SK-N-SH (cell line): ENCODE measurements around the gene RALGDS. TPM values are rescaled to one million over a fixed set of nuclear protein-coding genes. Genes with fewer than 3 reads are reported as not detected.

Source experiments
- CTCF ChIA-PET: fragments of 300-600, 350-600 bp; formaldehyde crosslinking; extraction: SDS; loops from one replicate; lab custom pipeline; 2021; lab: Yijun Ruan, JAX
- POLR2A ChIA-PET: fragments of 350-600 bp; sonication (Branson Sonifier 250); formaldehyde crosslinking; extraction: SDS; loops from one replicate; lab custom pipeline; 2020; ENCODE audit warnings: antibody characterized with exemption, inconsistent platforms; lab: Yijun Ruan, JAX
- DNase-seq: peaks from one replicate; pipeline ENCODE4 v3.0.0; 2012
- H2AFZ ChIP-seq: fragments of 200-600 bp; sonication (generic); 2 replicates; pipeline ENCODE4 v1.8.1; 2016; ENCODE audit warnings: antibody characterized with exemption, mild to moderate bottlenecking, low read depth
- H3F3A ChIP-seq: fragments of 200-600 bp; sonication (generic); replicated peaks from 2 replicates; pipeline ENCODE3; 2016; ENCODE audit warnings: antibody characterized with exemption, mild to moderate bottlenecking; ENCODE audit not compliant: insufficient read depth
- H3K27ac ChIP-seq, 2 experiments: fragments of 200-500 bp in 1 of 2; fragments of 200-600 bp in 1 of 2; sonication (Bioruptor generic) in 1 of 2; sonication (generic), shearing (Covaris generic) in 1 of 2; 2 replicates each; pipeline versions ENCODE4 v1.5.1 to v1.6.1; 2014 to 2016; ENCODE audit warnings: low read depth in 2 of 2, inconsistent platforms in 1 of 2, low read length in 1 of 2, mild to moderate bottlenecking in 1 of 2, mixed read lengths in 1 of 2
- H3K27me3 ChIP-seq: fragments of 200-600 bp; sonication (generic), shearing (Covaris generic); 2 replicates; pipeline ENCODE4 v1.6.1; 2016; ENCODE audit warnings: mixed run types; ENCODE audit not compliant: insufficient read depth
- H3K36me3 ChIP-seq, 2 experiments: fragments of 200-500 bp in 1 of 2; fragments of 200-600 bp in 1 of 2; sonication (Bioruptor generic) in 1 of 2; sonication (generic) in 1 of 2; replicated peaks in 1 of 2; 2 replicates each; pipeline versions ENCODE3 to v1.5.1; 2014 to 2016; ENCODE audit warnings: low read length in 1 of 2, mild to moderate bottlenecking in 1 of 2; ENCODE audit not compliant: insufficient read depth in 2 of 2, control insufficient read depth in 1 of 2
- H3K4me1 ChIP-seq, 2 experiments: fragments of 200-500 bp in 1 of 2; fragments of 200-600 bp in 1 of 2; sonication (Bioruptor generic) in 1 of 2; sonication (generic), shearing (Covaris generic) in 1 of 2; 2 replicates each; pipeline versions ENCODE4 v1.5.1 to v1.6.1; 2014 to 2016; ENCODE audit warnings: low read depth in 1 of 2, low read length in 1 of 2, mixed run types in 1 of 2; ENCODE audit not compliant: insufficient read depth in 2 of 2, control insufficient read depth in 1 of 2
- H3K4me2 ChIP-seq: fragments of 200-600 bp; sonication (generic), shearing (Covaris generic); 2 replicates; pipeline ENCODE4 v1.6.1; 2017; ENCODE audit warnings: mixed run types
- H3K4me3 ChIP-seq, 2 experiments: fragments of 200-500 bp in 1 of 2; fragments of 200-600 bp in 1 of 2; sonication (Bioruptor generic) in 1 of 2; sonication (generic), shearing (Covaris generic) in 1 of 2; 2 replicates each; pipeline versions ENCODE4 v1.5.1 to v1.8.1; 2014 to 2016; ENCODE audit warnings: low read depth in 2 of 2, inconsistent platforms in 1 of 2, low read length in 1 of 2, mild to moderate bottlenecking in 1 of 2, mixed read lengths in 1 of 2, moderate library complexity in 1 of 2
- H3K79me2 ChIP-seq: fragments of 200-600 bp; sonication (generic); 2 replicates; pipeline ENCODE4 v1.8.1; 2017; ENCODE audit warnings: mild to moderate bottlenecking; ENCODE audit not compliant: insufficient read depth
- H3K9ac ChIP-seq: fragments of 200-600 bp; sonication (generic); 2 replicates; pipeline ENCODE4 v1.6.1; 2017; ENCODE audit warnings: mixed run types
- H3K9me2 ChIP-seq: fragments of 200-600 bp; sonication (generic); 2 replicates; pipeline ENCODE4 v1.6.1; 2017; ENCODE audit warnings: mixed run types
- H3K9me3 ChIP-seq: fragments of 200-600 bp; sonication (generic); 2 replicates; pipeline ENCODE4 v1.6.1; 2017; ENCODE audit warnings: mixed run types, mild to moderate bottlenecking, moderate library complexity
- H4K20me1 ChIP-seq: fragments of 200-600 bp; sonication (generic); 2 replicates; pipeline ENCODE4 v1.6.1; 2017; ENCODE audit warnings: mild to moderate bottlenecking, mixed run types; ENCODE audit not compliant: insufficient read depth
- CHD2 ChIP-seq: fragments of 150-350 bp; IDR thresholded peaks from 2 replicates; pipeline ENCODE4 v1.6.1; 2018; ENCODE audit warnings: low read length; ENCODE audit not compliant: partially characterized antibody
- EZH2phosphoT487 ChIP-seq: fragments of 200-600 bp; sonication (generic); IDR thresholded peaks from 2 replicates; pipeline ENCODE4 v1.6.1; 2017; ENCODE audit warnings: low read depth, mixed run types, mild to moderate bottlenecking, antibody characterized with exemption, moderate library complexity, borderline replicate concordance
- FOXM1 ChIP-seq: IDR thresholded peaks from 2 replicates; pipeline ENCODE4 v1.4.0; 2012; ENCODE audit warnings: low read depth, mild to moderate bottlenecking
- GABPA ChIP-seq: IDR thresholded peaks from 2 replicates; pipeline ENCODE4 v1.4.0; 2012; ENCODE audit warnings: low read depth, mild to moderate bottlenecking
- JUND ChIP-seq: IDR thresholded peaks from 2 replicates; pipeline ENCODE4 v1.4.0; 2012
- MAX ChIP-seq: IDR thresholded peaks from 2 replicates; pipeline ENCODE4 v1.4.0; 2012; ENCODE audit warnings: low read depth
- MEF2A ChIP-seq: IDR thresholded peaks from 2 replicates; pipeline ENCODE4 v1.4.0; 2012; ENCODE audit warnings: low read depth, borderline replicate concordance
- NFIC ChIP-seq: IDR thresholded peaks from 2 replicates; pipeline ENCODE4 v1.4.0; 2012; ENCODE audit warnings: borderline replicate concordance
- PBX3 ChIP-seq: IDR thresholded peaks from 2 replicates; pipeline ENCODE4; 2012
- POLR2AphosphoS5 ChIP-seq: IDR thresholded peaks from 2 replicates; pipeline ENCODE4 v1.6.1; 2012; ENCODE audit warnings: low read depth, low read length
- RAD21 ChIP-seq: IDR thresholded peaks from 2 replicates; pipeline ENCODE4 v1.6.1; 2012; ENCODE audit warnings: mild to moderate bottlenecking, low read length
- RCOR1 ChIP-seq: fragments of 150-350 bp; IDR thresholded peaks from 2 replicates; pipeline ENCODE4 v1.6.1; 2017; ENCODE audit warnings: antibody characterized with exemption, low read length
- RFX5 ChIP-seq: IDR thresholded peaks from 2 replicates; pipeline ENCODE4 v1.6.1; 2012; ENCODE audit warnings: mild to moderate bottlenecking, improper control_type of control experiment, low read length
- RXRA ChIP-seq: IDR thresholded peaks from 2 replicates; pipeline ENCODE4 v1.4.0; 2012; ENCODE audit warnings: low read depth, mild to moderate bottlenecking, borderline replicate concordance
- SIN3A ChIP-seq: IDR thresholded peaks from 2 replicates; pipeline ENCODE4 v1.6.1; 2012; ENCODE audit warnings: low read depth, mild to moderate bottlenecking, low read length, moderate library complexity, borderline replicate concordance
- SMC3 ChIP-seq: IDR thresholded peaks from 2 replicates; pipeline ENCODE4 v1.6.1; 2012; ENCODE audit warnings: low read depth, low read length, improper control_type of control experiment
- TAF1 ChIP-seq: IDR thresholded peaks from 2 replicates; pipeline ENCODE4 v1.6.1; 2012; ENCODE audit warnings: low read depth, mild to moderate bottlenecking, low read length, moderate library complexity, borderline replicate concordance
- TCF12 ChIP-seq: IDR thresholded peaks from 2 replicates; pipeline ENCODE4 v1.4.0; 2012
- TEAD4 ChIP-seq: IDR thresholded peaks from 2 replicates; pipeline ENCODE4 v1.4.0; 2012; ENCODE audit warnings: mild to moderate bottlenecking, borderline replicate concordance; ENCODE audit not compliant: insufficient read depth
- YY1 ChIP-seq: IDR thresholded peaks from 2 replicates; pipeline ENCODE4 v1.4.0; 2012; ENCODE audit warnings: low read depth, mild to moderate bottlenecking
- WGBS: methylation state at CpG from one replicate; pipeline ENCODE4 v1.1.6; 2017; ENCODE audit warnings: low lambda C conversion rate; 5-methylcytosine and 5-hydroxymethylcytosine counted together
- polyA plus RNA-seq, 3 experiments: library from polyadenylated mRNA; depleted of rRNA; stranded (reverse); fragments of >200 nt; gene quantifications; 2 replicates each; pipeline ENCODE4 v1.2.3, GENCODE V29; 2012
- TF ChIP-seq, protein P1 (sequence below): fragments of 150-350 bp; IDR thresholded peaks from 2 replicates; pipeline ENCODE4 v1.6.1; 2017; ENCODE audit warnings: antibody characterized with exemption, low read length, low read depth, borderline replicate concordance
- TF ChIP-seq, protein P2 (sequence below): IDR thresholded peaks from 2 replicates; pipeline ENCODE4 v1.4.0; 2012; ENCODE audit warnings: low read depth, borderline replicate concordance
- TF ChIP-seq, protein P3 (sequence below): IDR thresholded peaks from 2 replicates; pipeline ENCODE4 v1.6.1; 2012; ENCODE audit warnings: mild to moderate bottlenecking, low read depth, low read length, moderate library complexity
- TF ChIP-seq, protein P4 (sequence below): fragments of 150-350 bp; IDR thresholded peaks from 2 replicates; pipeline ENCODE4 v1.6.1; 2016; ENCODE audit warnings: mild to moderate bottlenecking, low read depth, low read length

RALGDS gene
- polyA plus RNA-seq, 1 of the 3 experiments (the other 2 are of a cell fraction) = 64.7 TPM

DNA sequence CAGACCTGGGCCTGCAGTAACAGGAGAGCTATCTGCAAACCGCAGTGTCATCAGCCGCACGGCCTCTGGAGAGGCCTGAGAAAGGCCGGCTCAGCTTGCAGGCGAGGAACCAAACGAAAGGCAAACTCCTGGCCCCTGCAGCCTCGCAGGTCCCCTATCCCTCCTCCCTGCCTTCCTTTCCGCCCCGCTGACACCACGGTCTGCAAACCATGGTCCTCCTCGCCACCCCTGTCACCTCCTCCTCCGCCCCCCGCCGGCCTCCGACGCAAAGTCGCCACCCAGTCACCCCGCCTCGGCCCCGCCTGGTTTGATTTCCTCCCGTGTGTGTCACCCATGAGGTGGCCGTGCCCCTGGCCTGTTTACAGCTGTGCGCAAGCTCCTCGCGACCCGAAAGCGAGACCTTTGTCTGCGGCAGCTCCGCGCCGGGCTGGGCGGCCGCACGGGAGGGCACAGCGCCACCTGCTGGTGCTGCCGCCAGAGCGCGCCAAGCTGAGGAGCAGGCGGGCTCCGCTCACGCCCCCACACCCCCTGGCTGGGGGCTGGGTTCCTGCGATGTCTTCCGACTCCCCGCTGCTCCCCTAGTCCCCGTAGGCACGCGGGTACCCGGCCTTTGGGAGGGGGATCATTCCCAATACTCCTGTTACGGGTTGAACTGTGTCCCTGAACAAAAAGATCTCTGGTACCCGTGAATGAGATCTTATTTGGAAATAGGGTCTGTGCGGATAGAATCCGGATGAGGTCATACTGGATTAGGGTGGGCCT, 23.3 kb upstream of the RALGDS start:
- ChIA-PET CTCF (interaction anchor here (0.5 to 11.6 kb wide), 32 partner anchors 10 to 209 kb away, joined by 3 to 810 read pairs (median 5); partner anchors contain the start of genes CEL, GFI1B, GTF3C5 and RALGDS), POLR2A (interaction anchor here (1.0 to 3.0 kb wide), 7 partner anchors 11 to 113 kb away, joined by 3 to 21 read pairs (median 7); partner anchors contain the start of gene GTF3C5)
- Histone ChIP-seq H3K79me2 (peaks cover 42% of the 10 kb centered on the region; the same call in 1 of the 2 replicates), H2AFZ (no peak overlapping the region), H3K9me2 (no peaks in the 10 kb centered on the region), H3K4me1 (peaks cover 0 to 67% of the 10 kb centered on the region in 2 experiments; a peak in 3 of 4 replicates), H3F3A (peaks cover 9% of the 10 kb centered on the region), H3K4me2 (peak overlapping the region; percentile 72), H3K4me3 (peak overlapping the region; percentile 29 to 51), H3K9me3 (no peaks in the 10 kb centered on the region), H3K9ac (no peak overlapping the region), H3K27me3 (no peaks in the 10 kb centered on the region), H3K27ac (peak overlapping the region in 1 of 2 experiments; percentile 58; a peak in 2 of 4 replicates), H3K36me3 (peaks cover 0 to 2% of the 10 kb centered on the region in 2 experiments), H4K20me1 (peaks cover 68% of the 10 kb centered on the region)
- DNase-seq = peak; percentile 90
- 40% methylated on average over 27 of the region's 52 CpGs for WGBS
- TF ChIP-seq NFIC (no peak), CHD2 (peak; percentile 31), TCF12 (no peak), GABPA (no peak), RXRA (no peak), EZH2phosphoT487 (no peak), POLR2AphosphoS5 (no peak), MAX (no peak), RFX5 (no peak), SIN3A (no peak), RAD21 (peak; percentile 75), FOXM1 (no peak), YY1 (no peak), PBX3 (no peak), TAF1 (no peak), JUND (no peak), TEAD4 (no peak), SMC3 (peak; percentile 90), RCOR1 (0 out of 2 replicates have a peak, but pooled peaks have one; percentile 12), MEF2A (no peak)
- TF ChIP-seq, protein P1, sequence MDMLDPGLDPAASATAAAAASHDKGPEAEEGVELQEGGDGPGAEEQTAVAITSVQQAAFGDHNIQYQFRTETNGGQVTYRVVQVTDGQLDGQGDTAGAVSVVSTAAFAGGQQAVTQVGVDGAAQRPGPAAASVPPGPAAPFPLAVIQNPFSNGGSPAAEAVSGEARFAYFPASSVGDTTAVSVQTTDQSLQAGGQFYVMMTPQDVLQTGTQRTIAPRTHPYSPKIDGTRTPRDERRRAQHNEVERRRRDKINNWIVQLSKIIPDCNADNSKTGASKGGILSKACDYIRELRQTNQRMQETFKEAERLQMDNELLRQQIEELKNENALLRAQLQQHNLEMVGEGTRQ = no peak
- TF ChIP-seq, protein P2, sequence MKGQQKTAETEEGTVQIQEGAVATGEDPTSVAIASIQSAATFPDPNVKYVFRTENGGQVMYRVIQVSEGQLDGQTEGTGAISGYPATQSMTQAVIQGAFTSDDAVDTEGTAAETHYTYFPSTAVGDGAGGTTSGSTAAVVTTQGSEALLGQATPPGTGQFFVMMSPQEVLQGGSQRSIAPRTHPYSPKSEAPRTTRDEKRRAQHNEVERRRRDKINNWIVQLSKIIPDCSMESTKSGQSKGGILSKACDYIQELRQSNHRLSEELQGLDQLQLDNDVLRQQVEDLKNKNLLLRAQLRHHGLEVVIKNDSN = no peak
- TF ChIP-seq, protein P3, sequence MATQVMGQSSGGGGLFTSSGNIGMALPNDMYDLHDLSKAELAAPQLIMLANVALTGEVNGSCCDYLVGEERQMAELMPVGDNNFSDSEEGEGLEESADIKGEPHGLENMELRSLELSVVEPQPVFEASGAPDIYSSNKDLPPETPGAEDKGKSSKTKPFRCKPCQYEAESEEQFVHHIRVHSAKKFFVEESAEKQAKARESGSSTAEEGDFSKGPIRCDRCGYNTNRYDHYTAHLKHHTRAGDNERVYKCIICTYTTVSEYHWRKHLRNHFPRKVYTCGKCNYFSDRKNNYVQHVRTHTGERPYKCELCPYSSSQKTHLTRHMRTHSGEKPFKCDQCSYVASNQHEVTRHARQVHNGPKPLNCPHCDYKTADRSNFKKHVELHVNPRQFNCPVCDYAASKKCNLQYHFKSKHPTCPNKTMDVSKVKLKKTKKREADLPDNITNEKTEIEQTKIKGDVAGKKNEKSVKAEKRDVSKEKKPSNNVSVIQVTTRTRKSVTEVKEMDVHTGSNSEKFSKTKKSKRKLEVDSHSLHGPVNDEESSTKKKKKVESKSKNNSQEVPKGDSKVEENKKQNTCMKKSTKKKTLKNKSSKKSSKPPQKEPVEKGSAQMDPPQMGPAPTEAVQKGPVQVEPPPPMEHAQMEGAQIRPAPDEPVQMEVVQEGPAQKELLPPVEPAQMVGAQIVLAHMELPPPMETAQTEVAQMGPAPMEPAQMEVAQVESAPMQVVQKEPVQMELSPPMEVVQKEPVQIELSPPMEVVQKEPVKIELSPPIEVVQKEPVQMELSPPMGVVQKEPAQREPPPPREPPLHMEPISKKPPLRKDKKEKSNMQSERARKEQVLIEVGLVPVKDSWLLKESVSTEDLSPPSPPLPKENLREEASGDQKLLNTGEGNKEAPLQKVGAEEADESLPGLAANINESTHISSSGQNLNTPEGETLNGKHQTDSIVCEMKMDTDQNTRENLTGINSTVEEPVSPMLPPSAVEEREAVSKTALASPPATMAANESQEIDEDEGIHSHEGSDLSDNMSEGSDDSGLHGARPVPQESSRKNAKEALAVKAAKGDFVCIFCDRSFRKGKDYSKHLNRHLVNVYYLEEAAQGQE = no peak
- TF ChIP-seq, protein P4, sequence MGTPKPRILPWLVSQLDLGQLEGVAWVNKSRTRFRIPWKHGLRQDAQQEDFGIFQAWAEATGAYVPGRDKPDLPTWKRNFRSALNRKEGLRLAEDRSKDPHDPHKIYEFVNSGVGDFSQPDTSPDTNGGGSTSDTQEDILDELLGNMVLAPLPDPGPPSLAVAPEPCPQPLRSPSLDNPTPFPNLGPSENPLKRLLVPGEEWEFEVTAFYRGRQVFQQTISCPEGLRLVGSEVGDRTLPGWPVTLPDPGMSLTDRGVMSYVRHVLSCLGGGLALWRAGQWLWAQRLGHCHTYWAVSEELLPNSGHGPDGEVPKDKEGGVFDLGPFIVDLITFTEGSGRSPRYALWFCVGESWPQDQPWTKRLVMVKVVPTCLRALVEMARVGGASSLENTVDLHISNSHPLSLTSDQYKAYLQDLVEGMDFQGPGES = no peak
